ENCODE measurements around the gene RCL1. TPM values are rescaled to one million over a fixed set of nuclear protein-coding genes. Genes with fewer than 3 reads are reported as not detected.
A peak's percentile ranks its signal among the peaks of the same experiment; 100 is the strongest.

The RCL1 gene
- total RNA-seq, 1 donor from 2014 or later = 22.9 TPM

DNA sequence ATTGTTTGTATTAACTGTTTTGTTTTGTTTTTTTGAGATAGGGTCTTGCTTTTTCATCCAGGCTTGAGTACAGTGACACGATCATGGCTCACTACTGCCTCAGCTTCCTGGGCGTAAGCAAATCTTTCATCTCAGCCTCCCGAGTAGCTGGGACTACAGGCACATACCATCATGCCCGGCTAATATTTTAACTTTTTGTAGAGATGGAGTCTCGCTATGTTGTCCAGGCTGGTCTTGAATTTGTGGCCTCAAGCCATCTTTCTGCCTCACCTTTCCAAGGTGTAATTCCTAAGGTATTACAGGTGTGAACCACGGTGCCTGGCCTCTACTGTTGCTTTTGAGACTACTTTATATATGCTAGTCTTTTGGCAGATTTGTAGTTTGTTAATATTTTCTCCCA, 8.4 kb downstream of the RCL1 start:
- Histone ChIP-seq H3K27ac (no peak overlapping the region), H3K4me3 (no peak overlapping the region), H3K9me3 (peaks cover 2% of the 10 kb centered on the region), H3K4me1 (peaks cover 29% of the 10 kb centered on the region), H3K27me3 (ENCODE audit: low read depth) (no peaks in the 10 kb centered on the region), H3K36me3 (no peaks in the 10 kb centered on the region)
- TF ChIP-seq, protein P1, sequence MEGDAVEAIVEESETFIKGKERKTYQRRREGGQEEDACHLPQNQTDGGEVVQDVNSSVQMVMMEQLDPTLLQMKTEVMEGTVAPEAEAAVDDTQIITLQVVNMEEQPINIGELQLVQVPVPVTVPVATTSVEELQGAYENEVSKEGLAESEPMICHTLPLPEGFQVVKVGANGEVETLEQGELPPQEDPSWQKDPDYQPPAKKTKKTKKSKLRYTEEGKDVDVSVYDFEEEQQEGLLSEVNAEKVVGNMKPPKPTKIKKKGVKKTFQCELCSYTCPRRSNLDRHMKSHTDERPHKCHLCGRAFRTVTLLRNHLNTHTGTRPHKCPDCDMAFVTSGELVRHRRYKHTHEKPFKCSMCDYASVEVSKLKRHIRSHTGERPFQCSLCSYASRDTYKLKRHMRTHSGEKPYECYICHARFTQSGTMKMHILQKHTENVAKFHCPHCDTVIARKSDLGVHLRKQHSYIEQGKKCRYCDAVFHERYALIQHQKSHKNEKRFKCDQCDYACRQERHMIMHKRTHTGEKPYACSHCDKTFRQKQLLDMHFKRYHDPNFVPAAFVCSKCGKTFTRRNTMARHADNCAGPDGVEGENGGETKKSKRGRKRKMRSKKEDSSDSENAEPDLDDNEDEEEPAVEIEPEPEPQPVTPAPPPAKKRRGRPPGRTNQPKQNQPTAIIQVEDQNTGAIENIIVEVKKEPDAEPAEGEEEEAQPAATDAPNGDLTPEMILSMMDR (IDR thresholded peaks at IDR 0.05) = no peak
- ATAC-seq (no peak), DNase-seq (no peak)
- intact Hi-C loops (cut with DNase I) = no loop called here

DNA sequence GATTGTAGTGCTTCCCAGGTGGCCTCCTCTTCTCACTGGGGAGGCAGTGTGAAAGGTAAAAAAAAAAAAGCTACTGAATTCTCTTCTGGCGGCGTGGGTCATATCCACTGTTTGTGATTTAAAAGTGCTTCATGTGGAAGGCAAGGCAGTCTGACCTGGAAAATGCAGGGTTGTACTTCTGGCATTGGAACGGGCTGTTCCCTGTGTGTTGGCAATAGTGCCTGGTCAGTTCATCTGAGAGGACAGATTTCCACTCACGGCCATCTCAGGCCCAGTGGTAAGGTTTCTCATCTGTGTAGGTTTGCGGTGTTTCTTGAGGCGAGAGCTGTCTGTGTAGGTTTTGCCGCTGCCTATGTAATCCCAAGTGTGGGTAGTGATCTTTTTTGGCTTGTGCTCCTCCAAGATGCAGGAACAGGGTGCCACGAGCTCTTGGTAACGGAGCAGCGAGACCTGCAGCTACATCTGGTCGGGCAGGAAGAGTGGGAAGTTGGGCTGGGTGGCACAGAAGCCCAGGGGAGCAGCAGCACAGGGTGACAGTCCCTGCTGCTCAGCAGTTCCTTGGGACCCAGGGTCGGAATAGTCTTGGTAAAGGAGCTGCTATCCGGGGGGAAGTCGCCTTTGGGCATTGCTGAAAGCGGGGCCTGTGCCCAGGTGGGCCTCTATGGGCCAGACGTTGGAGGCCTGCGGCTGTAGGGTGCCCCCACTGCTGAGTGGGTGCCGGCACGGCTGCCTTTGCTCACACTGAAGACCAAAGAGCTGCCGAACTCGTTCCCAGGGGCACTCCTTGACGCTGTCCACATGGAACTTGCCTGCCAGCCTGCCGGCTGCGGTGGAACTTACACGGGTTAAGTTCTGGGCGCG, 11.2 kb downstream of the RCL1 start:
- H3K4me3 ChIP-seq = no peak overlapping the region
- no peaks in the 10 kb centered on the region for H3K36me3 ChIP-seq
- H3K27ac ChIP-seq = no peak overlapping the region
- intact Hi-C loops (cut with DNase I) = no loop called here
- peaks cover 3% of the 10 kb centered on the region for H3K9me3 ChIP-seq
- TF ChIP-seq, protein P1 (IDR thresholded peaks at IDR 0.05) = no peak
- peak in 1 of 2 donors; percentile 21 for ATAC-seq
- no peaks in the 10 kb centered on the region for H3K27me3 ChIP-seq (ENCODE audit: low read depth)
- DNase-seq = no peak
- H3K4me1 ChIP-seq = peaks cover 10% of the 10 kb centered on the region

DNA sequence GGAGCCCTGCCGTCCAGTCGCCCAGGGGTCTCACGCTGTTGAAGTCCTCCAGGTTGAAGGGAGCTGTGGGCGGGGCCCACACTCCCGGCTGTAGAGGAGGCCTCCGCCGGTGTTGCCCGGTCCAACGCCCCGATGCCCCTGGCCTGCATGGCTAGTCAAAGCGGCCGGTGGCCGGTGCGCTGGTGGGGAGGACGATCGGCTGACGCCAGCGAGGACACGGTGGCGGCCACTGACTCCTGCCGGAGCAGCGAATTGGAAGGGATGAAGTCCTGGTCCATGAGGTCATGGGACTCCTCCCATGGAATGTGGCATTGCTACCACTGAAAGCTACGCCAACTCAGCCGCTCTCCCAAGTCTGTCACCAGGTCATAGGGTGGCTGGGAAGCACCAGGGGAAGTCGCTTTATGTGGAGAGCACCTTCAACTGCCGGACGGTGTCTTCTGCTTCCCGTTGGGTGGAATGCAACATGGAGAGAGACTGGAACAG, 11.8 kb downstream of the RCL1 start:
- no peak for DNase-seq
- peak in 1 of 2 donors; percentile 37 for ATAC-seq
- intact Hi-C loops (cut with DNase I) = no loop called here
- no peaks in the 10 kb centered on the region for H3K36me3 ChIP-seq
- no peaks in the 10 kb centered on the region for H3K27me3 ChIP-seq (ENCODE audit: low read depth)
- peaks cover 4% of the 10 kb centered on the region for H3K4me1 ChIP-seq
- H3K27ac ChIP-seq = no peak overlapping the region
- peaks cover 3% of the 10 kb centered on the region for H3K9me3 ChIP-seq
- TF ChIP-seq, protein P1 (IDR thresholded peaks at IDR 0.05) = no peak
- H3K4me3 ChIP-seq = no peak overlapping the region

DNA sequence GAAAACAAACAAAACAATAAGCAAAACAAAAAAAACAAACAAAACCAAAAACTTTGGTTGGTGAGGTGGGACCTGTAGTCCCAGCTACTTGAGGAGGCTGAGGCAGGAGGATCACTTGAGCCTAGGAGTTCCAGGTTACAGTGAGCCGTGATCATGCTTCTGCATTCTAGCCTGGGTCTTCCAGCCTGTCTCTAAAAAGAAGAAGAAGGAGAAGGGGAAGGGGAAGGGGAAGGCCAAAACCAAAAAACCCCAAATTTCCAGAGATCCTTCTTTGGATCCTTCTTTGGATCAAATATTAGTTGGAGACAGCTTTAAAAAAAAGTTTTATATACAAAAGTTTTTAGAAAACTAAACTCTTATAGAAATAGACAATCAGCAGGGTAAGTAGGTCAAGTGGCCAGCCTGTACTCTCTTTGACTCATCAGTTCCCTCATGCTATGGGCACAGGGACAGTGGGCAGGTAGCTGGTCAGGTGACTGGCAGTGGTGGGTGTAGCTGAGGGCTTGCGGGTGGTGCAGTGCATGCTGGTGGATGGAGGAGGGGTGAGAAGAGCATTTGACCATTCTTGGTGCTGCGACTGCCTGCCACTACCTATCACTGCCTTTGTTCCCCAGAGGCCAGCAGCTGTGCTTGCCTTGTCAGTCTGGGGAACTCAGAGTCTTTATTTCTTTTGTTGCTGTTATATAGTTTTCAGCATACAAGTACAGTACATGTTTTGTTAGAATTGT, 12.6 kb downstream of the RCL1 start:
- no peaks in the 10 kb centered on the region for H3K4me1 ChIP-seq
- peak in 1 of 2 donors; percentile 49 for ATAC-seq
- intact Hi-C loops (cut with DNase I) = no loop called here

DNA sequence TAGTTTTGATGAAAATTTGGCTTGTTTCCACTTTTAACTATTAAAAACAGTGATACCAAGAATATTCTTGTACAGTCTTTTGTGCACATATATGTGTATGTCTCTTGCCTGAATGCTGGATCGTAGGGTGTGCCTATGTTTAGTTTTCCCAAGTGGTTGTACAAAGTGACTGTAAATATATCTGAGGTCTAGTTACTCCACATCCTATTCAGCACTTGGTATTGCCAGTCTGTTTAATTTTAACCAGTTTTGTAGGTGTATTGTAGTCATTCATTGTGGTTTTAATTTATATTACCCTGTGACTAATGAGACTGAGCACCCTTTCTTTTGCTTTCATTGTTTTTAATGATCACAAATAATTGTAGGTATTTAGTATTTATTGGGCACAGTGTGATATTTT, 17.8 kb downstream of the RCL1 start:
- no peaks in the 10 kb centered on the region for H3K27me3 ChIP-seq (ENCODE audit: low read depth)
- intact Hi-C loops (cut with DNase I) = no loop called here
- DNase-seq (no peak), ATAC-seq (no peak)
- no peak overlapping the region for H3K4me3 ChIP-seq
- peaks cover 15% of the 10 kb centered on the region for H3K9me3 ChIP-seq
- H3K4me1 ChIP-seq = peaks cover 8% of the 10 kb centered on the region
- H3K36me3 ChIP-seq = no peaks in the 10 kb centered on the region
- TF ChIP-seq, protein P1 (IDR thresholded peaks at IDR 0.05) = no peak
- no peak overlapping the region for H3K27ac ChIP-seq

More for the DNA sequence above, 12.6 kb downstream of the RCL1 start:
- Histone ChIP-seq H3K27me3 (ENCODE audit: low read depth) (no peaks in the 10 kb centered on the region), H3K9me3 (peaks cover 3% of the 10 kb centered on the region), H3K36me3 (no peaks in the 10 kb centered on the region), H3K27ac (no peak overlapping the region), H3K4me3 (no peak overlapping the region)
- no peak for DNase-seq
- TF ChIP-seq, protein P1 (IDR thresholded peaks at IDR 0.05) = no peak
